Measurements from ENCODE around the gene SCARB2. TPM values are rescaled to one million over a fixed set of nuclear protein-coding genes. Genes with fewer than 3 reads are reported as not detected.

The SCARB2 gene
- total and polyA plus RNA-seq, 2 experiments from 2014 or later = 17.7 to 41.0 TPM

DNA sequence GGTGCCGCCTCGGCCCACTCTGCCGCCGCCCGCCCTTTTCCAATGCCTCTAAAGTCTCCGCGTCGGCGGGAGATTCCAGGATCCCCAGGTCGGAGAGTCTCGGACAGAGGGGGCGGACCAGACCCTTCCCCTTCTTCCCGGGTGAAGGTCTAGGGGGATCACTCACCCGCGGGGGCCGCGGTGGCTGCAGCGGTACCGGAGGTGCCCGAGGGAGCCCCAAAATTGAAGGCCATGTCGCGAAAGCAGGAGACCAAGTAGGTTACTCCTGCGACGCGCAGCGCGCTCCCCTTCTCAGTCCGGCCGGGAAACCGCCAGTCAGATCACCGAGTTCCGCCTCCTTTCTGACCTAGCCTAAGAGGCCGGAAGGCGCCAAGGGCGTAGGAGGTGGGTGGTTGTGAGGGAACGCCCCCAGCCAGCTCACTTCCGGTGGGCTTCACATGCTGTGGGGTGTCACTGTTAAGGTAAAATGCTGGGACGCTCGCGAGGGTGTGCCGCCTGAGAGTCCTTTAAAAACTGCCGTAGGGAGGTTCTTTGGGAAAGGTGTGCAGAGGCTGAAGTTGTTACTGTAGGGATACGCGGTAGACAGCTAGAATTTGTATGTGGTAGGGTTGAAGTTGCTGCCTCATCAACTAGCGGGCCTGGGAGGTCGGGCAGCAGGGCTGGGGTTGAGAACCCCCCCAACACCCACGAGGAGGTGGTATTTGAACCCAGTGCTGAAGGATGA, 65.3 kb downstream of the SCARB2 start, which contains the start of gene NUP54:
Gene NUP54 (minus strand): TSS at position 256 of the 724 bp plus-strand sequence. CDS start 23 bp downstream, at position 233.
- Histone ChIP-seq H3K4me1 (ENCODE audit: insufficient read depth) (peaks cover 20% of the 10 kb centered on the region; the same call in 1 of the 2 replicates), H3K27me3 (ENCODE audit: insufficient read depth) (no peaks in the 10 kb centered on the region), H3K4me2 (peak within 1 kb of the TSS; percentile 96), H2AFZ (peak within 1 kb of the TSS; percentile 86), H4K20me1 (replicated peaks; ENCODE audit: insufficient read depth) (peaks cover 14% of the 10 kb centered on the region; the same call in 1 of the 2 replicates), H3K27ac (ENCODE audit: low read depth) (peak within 1 kb of the TSS; percentile 98), H3K79me2 (replicated peaks; ENCODE audit: insufficient read depth) (peaks cover 53% of the 10 kb centered on the region), H3K36me3 (ENCODE audit: insufficient read depth) (peaks cover 9% of the 10 kb centered on the region; the same call in 1 of the 2 replicates), H3K4me3 (peak within 1 kb of the TSS; percentile 92), H3K9me2 (ENCODE audit: insufficient read depth) (no peaks in the 10 kb centered on the region), H3F3A (replicated peaks; ENCODE audit: low read depth) (no peaks in the 10 kb centered on the region)
- peaks cover 15% of the 10 kb centered on the region for H3K36me3 Mint-ChIP-seq (ENCODE audit: low read depth)
- peak within 1 kb of the TSS; percentile 98 for H3K27ac Mint-ChIP-seq
- peaks cover 4% of the 10 kb centered on the region for H3K27me3 Mint-ChIP-seq (ENCODE audit: insufficient read depth, low read depth, poor library complexity)
- H3K4me1 Mint-ChIP-seq = peaks cover 25% of the 10 kb centered on the region
- TF ChIP-seq, protein P1, sequence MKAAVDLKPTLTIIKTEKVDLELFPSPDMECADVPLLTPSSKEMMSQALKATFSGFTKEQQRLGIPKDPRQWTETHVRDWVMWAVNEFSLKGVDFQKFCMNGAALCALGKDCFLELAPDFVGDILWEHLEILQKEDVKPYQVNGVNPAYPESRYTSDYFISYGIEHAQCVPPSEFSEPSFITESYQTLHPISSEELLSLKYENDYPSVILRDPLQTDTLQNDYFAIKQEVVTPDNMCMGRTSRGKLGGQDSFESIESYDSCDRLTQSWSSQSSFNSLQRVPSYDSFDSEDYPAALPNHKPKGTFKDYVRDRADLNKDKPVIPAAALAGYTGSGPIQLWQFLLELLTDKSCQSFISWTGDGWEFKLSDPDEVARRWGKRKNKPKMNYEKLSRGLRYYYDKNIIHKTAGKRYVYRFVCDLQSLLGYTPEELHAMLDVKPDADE (IDR thresholded peaks at IDR 0.05) = peak; percentile 70
- no peak for TF ChIP-seq STAT1 (IDR thresholded peaks at IDR 0.05; ENCODE audit: unreplicated experiment)
- TF ChIP-seq ZNF114 (CRISPR knock-in tag; IDR thresholded peaks at IDR 0.05) = 0 out of 2 replicates have a peak, but pooled peaks have one; percentile 43
- peak; percentile 85 for TF ChIP-seq POLR2AphosphoS5 (IDR thresholded peaks at IDR 0.05; ENCODE audit: low read depth)
- TF ChIP-seq, protein P2, sequence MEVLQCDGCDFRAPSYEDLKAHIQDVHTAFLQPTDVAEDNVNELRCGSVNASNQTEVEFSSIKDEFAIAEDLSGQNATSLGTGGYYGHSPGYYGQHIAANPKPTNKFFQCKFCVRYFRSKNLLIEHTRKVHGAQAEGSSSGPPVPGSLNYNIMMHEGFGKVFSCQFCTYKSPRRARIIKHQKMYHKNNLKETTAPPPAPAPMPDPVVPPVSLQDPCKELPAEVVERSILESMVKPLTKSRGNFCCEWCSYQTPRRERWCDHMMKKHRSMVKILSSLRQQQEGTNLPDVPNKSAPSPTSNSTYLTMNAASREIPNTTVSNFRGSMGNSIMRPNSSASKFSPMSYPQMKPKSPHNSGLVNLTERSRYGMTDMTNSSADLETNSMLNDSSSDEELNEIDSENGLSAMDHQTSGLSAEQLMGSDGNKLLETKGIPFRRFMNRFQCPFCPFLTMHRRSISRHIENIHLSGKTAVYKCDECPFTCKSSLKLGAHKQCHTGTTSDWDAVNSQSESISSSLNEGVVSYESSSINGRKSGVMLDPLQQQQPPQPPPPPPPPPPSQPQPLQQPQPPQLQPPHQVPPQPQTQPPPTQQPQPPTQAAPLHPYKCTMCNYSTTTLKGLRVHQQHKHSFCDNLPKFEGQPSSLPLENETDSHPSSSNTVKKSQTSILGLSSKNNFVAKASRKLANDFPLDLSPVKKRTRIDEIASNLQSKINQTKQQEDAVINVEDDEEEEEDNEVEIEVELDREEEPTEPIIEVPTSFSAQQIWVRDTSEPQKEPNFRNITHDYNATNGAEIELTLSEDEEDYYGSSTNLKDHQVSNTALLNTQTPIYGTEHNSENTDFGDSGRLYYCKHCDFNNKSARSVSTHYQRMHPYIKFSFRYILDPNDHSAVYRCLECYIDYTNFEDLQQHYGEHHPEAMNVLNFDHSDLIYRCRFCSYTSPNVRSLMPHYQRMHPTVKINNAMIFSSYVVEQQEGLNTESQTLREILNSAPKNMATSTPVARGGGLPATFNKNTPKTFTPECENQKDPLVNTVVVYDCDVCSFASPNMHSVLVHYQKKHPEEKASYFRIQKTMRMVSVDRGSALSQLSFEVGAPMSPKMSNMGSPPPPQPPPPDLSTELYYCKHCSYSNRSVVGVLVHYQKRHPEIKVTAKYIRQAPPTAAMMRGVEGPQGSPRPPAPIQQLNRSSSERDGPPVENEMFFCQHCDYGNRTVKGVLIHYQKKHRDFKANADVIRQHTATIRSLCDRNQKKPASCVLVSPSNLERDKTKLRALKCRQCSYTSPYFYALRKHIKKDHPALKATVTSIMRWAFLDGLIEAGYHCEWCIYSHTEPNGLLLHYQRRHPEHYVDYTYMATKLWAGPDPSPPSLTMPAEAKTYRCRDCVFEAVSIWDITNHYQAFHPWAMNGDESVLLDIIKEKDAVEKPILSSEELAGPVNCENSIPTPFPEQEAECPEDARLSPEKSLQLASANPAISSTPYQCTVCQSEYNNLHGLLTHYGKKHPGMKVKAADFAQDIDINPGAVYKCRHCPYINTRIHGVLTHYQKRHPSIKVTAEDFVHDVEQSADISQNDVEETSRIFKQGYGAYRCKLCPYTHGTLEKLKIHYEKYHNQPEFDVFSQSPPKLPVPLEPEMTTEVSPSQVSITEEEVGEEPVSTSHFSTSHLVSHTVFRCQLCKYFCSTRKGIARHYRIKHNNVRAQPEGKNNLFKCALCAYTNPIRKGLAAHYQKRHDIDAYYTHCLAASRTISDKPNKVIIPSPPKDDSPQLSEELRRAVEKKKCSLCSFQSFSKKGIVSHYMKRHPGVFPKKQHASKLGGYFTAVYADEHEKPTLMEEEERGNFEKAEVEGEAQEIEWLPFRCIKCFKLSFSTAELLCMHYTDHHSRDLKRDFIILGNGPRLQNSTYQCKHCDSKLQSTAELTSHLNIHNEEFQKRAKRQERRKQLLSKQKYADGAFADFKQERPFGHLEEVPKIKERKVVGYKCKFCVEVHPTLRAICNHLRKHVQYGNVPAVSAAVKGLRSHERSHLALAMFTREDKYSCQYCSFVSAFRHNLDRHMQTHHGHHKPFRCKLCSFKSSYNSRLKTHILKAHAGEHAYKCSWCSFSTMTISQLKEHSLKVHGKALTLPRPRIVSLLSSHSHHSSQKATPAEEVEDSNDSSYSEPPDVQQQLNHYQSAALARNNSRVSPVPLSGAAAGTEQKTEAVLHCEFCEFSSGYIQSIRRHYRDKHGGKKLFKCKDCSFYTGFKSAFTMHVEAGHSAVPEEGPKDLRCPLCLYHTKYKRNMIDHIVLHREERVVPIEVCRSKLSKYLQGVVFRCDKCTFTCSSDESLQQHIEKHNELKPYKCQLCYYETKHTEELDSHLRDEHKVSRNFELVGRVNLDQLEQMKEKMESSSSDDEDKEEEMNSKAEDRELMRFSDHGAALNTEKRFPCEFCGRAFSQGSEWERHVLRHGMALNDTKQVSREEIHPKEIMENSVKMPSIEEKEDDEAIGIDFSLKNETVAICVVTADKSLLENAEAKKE (CRISPR knock-in tag; IDR thresholded peaks at IDR 0.05) = no peak
- peak; percentile 92 for TF ChIP-seq CREB1 (CRISPR knock-in tag; IDR thresholded peaks at IDR 0.05; ENCODE audit: low read depth)
- DNase-seq (ENCODE audit: low spot score) = peak; percentile 98
- peak; percentile 96 for ATAC-seq
- no peaks in the 10 kb centered on the region for H3K9me3 Mint-ChIP-seq
- H3K4me3 Mint-ChIP-seq = peak within 1 kb of the TSS; percentile 99
